Measurements from ENCODE around the gene SERINC5. TPM values are rescaled to one million over a fixed set of nuclear protein-coding genes. Genes with fewer than 3 reads are reported as not detected.

SERINC5 gene
- total RNA-seq, 1 experiment from 2014 or later = 52.3 TPM

GRCh38 chr5:80259511-80260203 lies 3.8 kb upstream of the SERINC5 start:
- no peak overlapping the region for H3K14ac ChIP-seq (ENCODE audit: insufficient read depth, low read length)
- no CpG with 5 or more reads among the region's 6 CpGs for WGBS (ENCODE audit: extremely low coverage, insufficient read length, low lambda C conversion rate)
- H2BK15ac ChIP-seq (ENCODE audit: low read depth, low read length) = no peak overlapping the region
- no peak overlapping the region for H3T11ph ChIP-seq (ENCODE audit: low read length)
- no peak overlapping the region for H3K27ac ChIP-seq (ENCODE audit: insufficient read length, low read depth, low read length)
- no peak overlapping the region for H3K4me2 ChIP-seq (ENCODE audit: insufficient read depth, insufficient read length, low read length)
- Mint-ChIP-seq H3K4me1 (peaks cover 17 to 23% of the 10 kb centered on the region in 2 experiments), H3K4me3 (no peak overlapping the region), H3K9me3 (no peaks in the 10 kb centered on the region; a peak in 1 of 5 replicates), H3K27ac (no peak overlapping the region), H3K27me3 (ENCODE audit: low read depth) (no peaks in the 10 kb centered on the region), H3K36me3 (ENCODE audit: insufficient read depth in 1 of 3, low read depth in 3 of 3) (peaks cover 0 to 4% (median 0%) of the 10 kb centered on the region in 3 experiments; a peak in 2 of 7 replicates)
- H4K5ac ChIP-seq (ENCODE audit: insufficient read length, low read depth, low read length) = no peak overlapping the region
- no peaks in the 10 kb centered on the region for H3K9me3 ChIP-seq (ENCODE audit: control insufficient read depth, low read depth, low read length)
- TF ChIP-seq CTCF (conservative IDR thresholded peaks at IDR 0.05) = no peak
- H3K79me1 ChIP-seq (ENCODE audit: insufficient read depth, low read depth, low read length, poor library complexity, severe bottlenecking) = no peaks in the 10 kb centered on the region
- H3K23me2 ChIP-seq (ENCODE audit: insufficient read length, low read depth, low read length, poor library complexity, severe bottlenecking) = peaks cover 18% of the 10 kb centered on the region
- H3K27me3 ChIP-seq (ENCODE audit: insufficient read depth, low read length) = no peaks in the 10 kb centered on the region
- H4K20me1 ChIP-seq (ENCODE audit: control insufficient read depth, insufficient read depth, insufficient read length) = no peaks in the 10 kb centered on the region
- peaks cover 7% of the 10 kb centered on the region; the same call in 1 of the 2 replicates for H3K79me2 ChIP-seq (ENCODE audit: insufficient read depth, low read length)
- no peak overlapping the region for H4K8ac ChIP-seq (replicated peaks; ENCODE audit: insufficient read length, low read depth, low read length)
- H4K91ac ChIP-seq (ENCODE audit: insufficient read length, low read depth, low read length) = no peak overlapping the region
- H2AFZ ChIP-seq (ENCODE audit: low read length) = no peak overlapping the region
- H2BK20ac ChIP-seq (ENCODE audit: low read depth, low read length, poor library complexity, severe bottlenecking) = no peak overlapping the region
- no peak overlapping the region for H3K23ac ChIP-seq (ENCODE audit: insufficient read length, low read depth, low read length)
- H3K18ac ChIP-seq (ENCODE audit: insufficient read length, low read depth, low read length) = no peak overlapping the region
- no peak overlapping the region for H2BK120ac ChIP-seq (ENCODE audit: low read depth, low read length, poor library complexity, severe bottlenecking)
- DNase-seq = no peak
- no peak overlapping the region for H2BK5ac ChIP-seq (ENCODE audit: insufficient read length, low read length)
- no peaks in the 10 kb centered on the region; the same call in 1 of the 2 replicates for H3K4me1 ChIP-seq (ENCODE audit: insufficient read depth, low read length)
- H3K9ac ChIP-seq (ENCODE audit: extremely low read depth, insufficient read length, low read length) = no peak overlapping the region
- H3K56ac ChIP-seq (ENCODE audit: insufficient read length, low read depth, low read length) = no peak overlapping the region
- H2BK12ac ChIP-seq (ENCODE audit: insufficient read length, low read depth, low read length) = no peak overlapping the region
- H2AK5ac ChIP-seq (ENCODE audit: insufficient read length, low read length) = no peak overlapping the region
- H3K4ac ChIP-seq (ENCODE audit: low read depth, low read length) = no peak overlapping the region

Data from H9 (cell line).